HG02884 (cell line): ENCODE data around the gene PSEN2.
"Not testable (repeated sequence)": the region's sequence is repeated elsewhere in the genome, so short reads cannot be mapped to it uniquely, and the experiment has no call there.

Experiments used
- ATAC-seq: cut with Tn5 transposase; IDR thresholded peaks from one replicate; pipeline ENCODE4 v1.9.1; 2021; ENCODE audit warnings: mild to moderate bottlenecking, moderate library complexity; ENCODE audit not compliant: unreplicated experiment

Gene PSEN2

GRCh38 chr1:226908913-226909312, 38.5 kb downstream of the PSEN2 start:
- ATAC-seq, result no peak

GRCh38 chr1:226912587-226913176, 42.3 kb downstream of the PSEN2 start:
- ATAC-seq, result peak; percentile 51

GRCh38 chr1:226915672-226915995, 45.2 kb downstream of the PSEN2 start:
- peak; percentile 7 for ATAC-seq

- no peak for ATAC-seq
These were observed 46.1 kb downstream of the PSEN2 start for GRCh38 chr1:226916497-226916896.

GRCh38 chr1:226919587-226919986, 49.2 kb downstream of the PSEN2 start:
- no peak for ATAC-seq

GRCh38 chr1:226919995-226920394, 49.6 kb downstream of the PSEN2 start:
- no peak for ATAC-seq

GRCh38 chr1:226920446-226920894, 50.1 kb downstream of the PSEN2 start:
- no peak for ATAC-seq

- ATAC-seq, result no peak
These were observed 51.1 kb downstream of the PSEN2 start for GRCh38 chr1:226921504-226921903.

- not testable (repeated sequence) for ATAC-seq
These were observed 59.1 kb downstream of the PSEN2 start for GRCh38 chr1:226929260-226930111.

- no peak for ATAC-seq
These were observed 64.2 kb downstream of the PSEN2 start for GRCh38 chr1:226934483-226935237.

GRCh38 chr1:226937940-226938725, 67.7 kb downstream of the PSEN2 start:
- no peak for ATAC-seq

- ATAC-seq, result no peak
These were observed 68.6 kb downstream of the PSEN2 start for GRCh38 chr1:226938903-226939437.

- ATAC-seq, result peak; percentile 31
These were observed 69.1 kb downstream of the PSEN2 start for GRCh38 chr1:226939438-226940028.

- peak; percentile 94 for ATAC-seq
These were observed 69.8 kb downstream of the PSEN2 start, which contains the start of gene COQ8A for GRCh38 chr1:226940029-226940805. Gene COQ8A, plus strand, starts transcription at chr1:226940294. Its CDS starts 21,092 bp downstream, at chr1:226961386.

GRCh38 chr1:226940806-226941067, 70.3 kb downstream of the PSEN2 start:
- ATAC-seq, result no peak

GRCh38 chr1:226942392-226942791, 72.0 kb downstream of the PSEN2 start:
- no peak for ATAC-seq

GRCh38 chr1:226943156-226943555, 72.7 kb downstream of the PSEN2 start:
- no peak for ATAC-seq

GRCh38 chr1:226943927-226944326, 73.5 kb downstream of the PSEN2 start:
- ATAC-seq, result no peak

GRCh38 chr1:226945106-226945857, 74.9 kb downstream of the PSEN2 start:
- no peak for ATAC-seq
